Retinal pigment epithelial cell (primary cell): ENCODE data around the gene SF3B3.

Source experiments
- DNase-seq: peaks from one replicate; pipeline ENCODE4 v3.0.0-alpha.2; 2010; ENCODE audit warnings: low read depth
- H3K4me3 ChIP-seq: 2 replicates; pipeline ENCODE4 v1.5.1; 2011; ENCODE audit warnings: mild to moderate bottlenecking, low read length, control low read depth, moderate library complexity
- CTCF ChIP-seq: conservative IDR thresholded peaks from 2 replicates; pipeline ENCODE4 v1.5.1; 2011; ENCODE audit warnings: low read depth, low read length, control low read depth, inconsistent platforms

SF3B3 gene

DNA sequence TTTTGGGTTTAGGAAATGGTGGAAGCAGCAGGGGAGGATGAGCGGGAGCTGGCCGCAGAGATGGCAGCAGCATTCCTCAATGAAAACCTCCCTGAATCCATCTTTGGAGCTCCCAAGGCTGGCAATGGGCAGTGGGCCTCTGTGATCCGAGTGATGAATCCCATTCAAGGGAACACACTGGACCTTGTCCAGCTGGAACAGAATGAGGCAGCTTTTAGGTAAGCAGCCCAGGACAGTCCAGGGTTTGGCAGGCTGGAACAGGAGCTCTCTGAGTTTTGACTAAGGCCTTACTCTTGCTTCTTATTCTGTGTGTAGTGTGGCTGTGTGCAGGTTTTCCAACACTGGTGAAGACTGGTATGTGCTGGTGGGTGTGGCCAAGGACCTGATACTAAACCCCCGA, 41.4 kb downstream of the SF3B3 start:
- TF ChIP-seq CTCF: no peak
- H3K4me3 ChIP-seq: no peak overlapping the region
- DNase-seq: no peak

DNA sequence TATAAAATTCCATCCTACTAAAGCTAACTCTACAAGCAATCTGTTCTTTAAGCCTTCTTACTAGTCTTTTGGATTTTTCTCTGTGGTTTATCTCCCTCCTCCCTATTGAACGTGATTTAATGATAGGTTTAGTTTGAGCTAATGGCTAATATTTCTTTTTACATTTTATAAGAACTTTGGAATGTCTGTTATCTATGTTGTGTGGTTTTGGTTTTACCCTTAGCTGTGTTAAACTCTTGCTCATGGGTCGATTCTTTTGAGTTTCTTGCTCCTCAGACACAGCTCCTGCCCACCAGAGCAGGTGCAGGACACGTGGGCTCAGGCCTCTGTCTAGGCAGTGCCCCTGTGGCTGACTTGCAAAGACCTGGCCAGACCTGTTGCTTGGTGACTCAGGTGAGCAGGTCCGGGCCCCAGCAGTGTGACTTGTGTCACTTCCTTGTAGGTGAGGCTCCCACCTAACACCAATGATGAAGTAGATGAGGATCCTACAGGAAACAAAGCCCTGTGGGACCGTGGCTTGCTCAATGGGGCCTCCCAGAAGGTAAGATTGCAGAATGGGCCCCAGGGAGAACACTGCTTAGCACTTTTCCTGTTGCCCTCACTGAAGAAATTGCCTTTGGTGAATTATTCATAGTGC, 45.1 kb downstream of the SF3B3 start:
- no peak for DNase-seq
- no peak for TF ChIP-seq CTCF
- H3K4me3 ChIP-seq: no peak overlapping the region

DNA sequence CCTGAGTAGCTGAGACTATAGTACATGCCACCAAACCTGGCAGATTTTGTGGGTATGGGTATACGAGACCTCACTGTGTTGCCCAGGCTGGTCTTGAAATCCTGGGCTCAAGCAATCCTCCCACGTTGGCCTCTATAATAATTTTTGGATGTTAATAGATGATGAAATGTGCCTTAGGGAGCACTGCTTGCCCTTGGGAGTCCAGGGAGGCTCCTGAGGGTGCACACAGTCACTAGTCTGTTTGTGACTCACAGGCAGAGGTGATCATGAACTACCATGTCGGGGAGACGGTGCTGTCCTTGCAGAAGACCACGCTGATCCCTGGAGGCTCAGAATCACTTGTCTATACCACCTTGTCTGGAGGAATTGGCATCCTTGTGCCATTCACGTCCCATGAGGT, 46.1 kb downstream of the SF3B3 start:
- TF ChIP-seq CTCF: no peak
- H3K4me3 ChIP-seq: no peak overlapping the region
- no peak for DNase-seq

DNA sequence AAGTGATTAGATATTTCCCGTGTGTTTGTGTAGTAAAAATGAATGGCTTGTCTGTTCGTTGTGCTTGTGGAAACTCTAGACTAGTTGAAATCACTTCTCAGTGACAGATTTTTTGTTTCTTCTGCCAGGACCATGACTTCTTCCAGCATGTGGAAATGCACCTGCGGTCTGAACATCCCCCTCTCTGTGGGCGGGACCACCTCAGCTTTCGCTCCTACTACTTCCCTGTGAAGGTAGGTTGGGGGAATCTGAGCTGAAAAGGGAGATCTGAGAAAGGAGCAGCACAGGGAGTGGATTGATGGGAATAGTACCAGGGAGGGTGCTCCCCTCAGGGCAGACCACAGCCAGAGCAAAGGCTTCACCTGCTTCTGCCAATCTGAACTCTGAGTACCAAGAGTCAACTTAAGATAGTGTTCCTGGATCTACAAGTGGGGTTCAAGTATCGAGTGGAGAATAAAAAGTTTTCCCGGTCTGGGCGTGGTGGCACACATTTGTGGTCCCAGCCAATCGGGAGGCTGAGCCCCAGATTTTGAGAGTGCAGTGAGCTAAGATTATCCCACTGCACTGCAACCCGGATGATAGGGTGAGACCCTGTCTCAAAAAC, 47.5 kb downstream of the SF3B3 start:
- no peak for TF ChIP-seq CTCF
- H3K4me3 ChIP-seq: no peak overlapping the region
- no peak for DNase-seq

DNA sequence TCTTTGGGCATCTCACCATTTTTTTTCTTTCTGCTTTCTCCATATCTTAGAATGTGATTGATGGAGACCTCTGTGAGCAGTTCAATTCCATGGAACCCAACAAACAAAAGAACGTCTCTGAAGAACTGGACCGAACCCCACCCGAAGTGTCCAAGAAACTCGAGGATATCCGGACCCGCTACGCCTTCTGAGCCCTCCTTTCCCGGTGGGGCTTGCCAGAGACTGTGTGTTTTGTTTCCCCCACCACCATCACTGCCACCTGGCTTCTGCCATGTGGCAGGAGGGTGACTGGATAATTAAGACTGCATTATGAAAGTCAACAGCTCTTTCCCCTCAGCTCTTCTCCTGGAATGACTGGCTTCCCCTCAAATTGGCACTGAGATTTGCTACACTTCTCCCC, 48.0 kb downstream of the SF3B3 start:
- no peak overlapping the region for H3K4me3 ChIP-seq
- TF ChIP-seq CTCF: no peak
- no peak for DNase-seq

GRCh38 chr16:70572050-70572925, 48.7 kb downstream of the SF3B3 start:
- no peak for DNase-seq
- H3K4me3 ChIP-seq: no peak overlapping the region
- TF ChIP-seq CTCF: no peak
